PC-3 (cell line): ENCODE data around the gene CSF1.

Experiments
- CTCF ChIP-seq: fragments of 300-600 bp; sonication (generic); conservative IDR thresholded peaks from 2 replicates; pipeline ENCODE4 v1.5.1; 2017; ENCODE audit warnings: antibody characterized with exemption, low read depth, mild to moderate bottlenecking, low read length
- EZH2 ChIP-seq: fragments of 300-600 bp; sonication (generic); IDR thresholded peaks from one replicate; pipeline ENCODE4 v1.6.1; 2017; ENCODE audit warnings: antibody characterized with exemption, mild to moderate bottlenecking, low read length; ENCODE audit not compliant: unreplicated experiment

- TF ChIP-seq CTCF, result no peak
- TF ChIP-seq EZH2, result no peak
Measured at GRCh38 chr1:109954041-109954512, 43.4 kb downstream of the CSF1 start.
